Activated naive CD4-positive, alpha-beta T cell treated with Interleukin-2 at 50 U/mL for 16 hours (primary cell): ENCODE data around the gene NFE2L2.
"Not testable (repeated sequence)": the region's sequence is repeated elsewhere in the genome, so short reads cannot be mapped to it uniquely, and the experiment has no call there.

Source experiments
- DNase-seq: peaks from one replicate; pipeline ENCODE4 v3.0.0-alpha.2; 2020

NFE2L2 gene

GRCh38 chr2:177255227-177255601, 9.3 kb downstream of the NFE2L2 start:
- DNase-seq: no peak

GRCh38 chr2:177254433-177255226, 9.9 kb downstream of the NFE2L2 start:
- no peak for DNase-seq

GRCh38 chr2:177253704-177254103, 10.8 kb downstream of the NFE2L2 start:
- DNase-seq: no peak

- DNase-seq: no peak
Measured at GRCh38 chr2:177252808-177253531, 11.6 kb downstream of the NFE2L2 start.

- no peak for DNase-seq
Measured at GRCh38 chr2:177251165-177251542, 13.4 kb downstream of the NFE2L2 start.

- no peak for DNase-seq
Measured at GRCh38 chr2:177250461-177250860, 14.1 kb downstream of the NFE2L2 start.

GRCh38 chr2:177249038-177249437, 15.5 kb downstream of the NFE2L2 start:
- no peak for DNase-seq

GRCh38 chr2:177247693-177248262, 16.7 kb downstream of the NFE2L2 start:
- no peak for DNase-seq

- not testable (repeated sequence) for DNase-seq
Measured at GRCh38 chr2:177246523-177247030, 17.9 kb downstream of the NFE2L2 start.

GRCh38 chr2:177246000-177246399, 18.5 kb downstream of the NFE2L2 start:
- no peak for DNase-seq

- no peak for DNase-seq
Measured at GRCh38 chr2:177245010-177245422, 19.5 kb downstream of the NFE2L2 start.

GRCh38 chr2:177244244-177244771, 20.2 kb downstream of the NFE2L2 start:
- no peak for DNase-seq

GRCh38 chr2:177243476-177243875, 21.1 kb downstream of the NFE2L2 start:
- DNase-seq: no peak

GRCh38 chr2:177243073-177243472, 21.5 kb downstream of the NFE2L2 start:
- DNase-seq: no peak

GRCh38 chr2:177242121-177242987, 22.2 kb downstream of the NFE2L2 start:
- DNase-seq: no peak

- DNase-seq: no peak
Measured at GRCh38 chr2:177241711-177242120, 22.8 kb downstream of the NFE2L2 start.

GRCh38 chr2:177239932-177240630, 24.4 kb downstream of the NFE2L2 start:
- DNase-seq: no peak

GRCh38 chr2:177239053-177239452, 25.5 kb downstream of the NFE2L2 start:
- DNase-seq: no peak

GRCh38 chr2:177237932-177238331, 26.6 kb downstream of the NFE2L2 start:
- DNase-seq: no peak

- no peak for DNase-seq
Measured at GRCh38 chr2:177235855-177236437, 28.6 kb downstream of the NFE2L2 start.

GRCh38 chr2:177234267-177234666, 30.3 kb downstream of the NFE2L2 start:
- DNase-seq: no peak
